Loucy (cell line): ENCODE measurements around the gene GABRR1.

ENCODE experiments used
- H2AFZ ChIP-seq: fragments of 200-600 bp; sonication (generic); 2 replicates; pipeline ENCODE4 v1.6.0; 2016; ENCODE audit warnings: antibody characterized with exemption, mild to moderate bottlenecking, low read length, moderate library complexity
- H3F3A ChIP-seq: fragments of 200-600 bp; 2 replicates; pipeline ENCODE4 v1.6.0; 2016; ENCODE audit warnings: antibody characterized with exemption, low read depth, mild to moderate bottlenecking
- H3K27me3 ChIP-seq: fragments of 200-600 bp; sonication (generic); 2 replicates; pipeline ENCODE4 v1.6.1; 2014; ENCODE audit warnings: low read length, mild to moderate bottlenecking; ENCODE audit not compliant: insufficient read depth, poor library complexity, severe bottlenecking
- H3K36me3 ChIP-seq: fragments of 200-600 bp; sonication (generic); 2 replicates; pipeline ENCODE4 v1.6.1; 2016; ENCODE audit warnings: low read length; ENCODE audit not compliant: insufficient read depth
- H3K4me1 ChIP-seq: fragments of 200-600 bp; sonication (generic); 2 replicates; pipeline ENCODE4 v1.5.1; 2014; ENCODE audit warnings: low read length, mild to moderate bottlenecking; ENCODE audit not compliant: insufficient read depth, poor library complexity, severe bottlenecking
- H3K4me2 ChIP-seq: fragments of 200-600 bp; sonication (generic); 2 replicates; pipeline ENCODE4 v1.6.0; 2014; ENCODE audit warnings: antibody characterized with exemption, low read length, low read depth, mild to moderate bottlenecking; ENCODE audit not compliant: poor library complexity, severe bottlenecking
- H3K4me3 ChIP-seq: fragments of 200-600 bp; sonication (generic); 2 replicates; pipeline ENCODE4 v1.5.1; 2014; ENCODE audit warnings: low read length, mild to moderate bottlenecking, mixed read lengths; ENCODE audit not compliant: poor library complexity, severe bottlenecking
- H3K79me2 ChIP-seq: fragments of 200-600 bp; sonication (generic); 2 replicates; pipeline ENCODE4 v1.6.1; 2014; ENCODE audit warnings: low read length; ENCODE audit not compliant: insufficient read depth
- H3K9ac ChIP-seq: fragments of 200-600 bp; sonication (generic); 2 replicates; pipeline ENCODE4 v1.6.0; 2014; ENCODE audit warnings: mild to moderate bottlenecking, low read depth, low read length, moderate library complexity; ENCODE audit not compliant: poor library complexity, severe bottlenecking
- H3K9me2 ChIP-seq: fragments of 200-600 bp; sonication (generic); replicated peaks from 2 replicates; pipeline ENCODE4 v1.6.1; 2016; ENCODE audit warnings: low read depth, low read length, mixed read lengths
- H3K9me3 ChIP-seq: fragments of 200-600 bp; sonication (generic); 2 replicates; pipeline ENCODE4 v1.6.1; 2014; ENCODE audit warnings: mild to moderate bottlenecking, antibody characterized with exemption, low read length, low read depth; ENCODE audit not compliant: insufficient read depth
- H4K20me1 ChIP-seq: fragments of 200-600 bp; sonication (generic); 2 replicates; pipeline ENCODE4 v1.6.0; 2014; ENCODE audit warnings: antibody characterized with exemption, low read length, mild to moderate bottlenecking; ENCODE audit not compliant: insufficient read depth, poor library complexity, severe bottlenecking
- EZH2phosphoT487 ChIP-seq: fragments of 200-600 bp; IDR thresholded peaks from 2 replicates; pipeline ENCODE4 v1.6.1; 2018; ENCODE audit warnings: antibody characterized with exemption, mild to moderate bottlenecking, moderate library complexity, borderline replicate concordance
- TF ChIP-seq, protein P1 (sequence below): fragments of 200-600 bp; sonication (generic); conservative IDR thresholded peaks from 2 replicates; pipeline ENCODE4 v1.5.1; 2014; ENCODE audit warnings: mild to moderate bottlenecking, antibody characterized with exemption, low read length

GABRR1 gene

DNA sequence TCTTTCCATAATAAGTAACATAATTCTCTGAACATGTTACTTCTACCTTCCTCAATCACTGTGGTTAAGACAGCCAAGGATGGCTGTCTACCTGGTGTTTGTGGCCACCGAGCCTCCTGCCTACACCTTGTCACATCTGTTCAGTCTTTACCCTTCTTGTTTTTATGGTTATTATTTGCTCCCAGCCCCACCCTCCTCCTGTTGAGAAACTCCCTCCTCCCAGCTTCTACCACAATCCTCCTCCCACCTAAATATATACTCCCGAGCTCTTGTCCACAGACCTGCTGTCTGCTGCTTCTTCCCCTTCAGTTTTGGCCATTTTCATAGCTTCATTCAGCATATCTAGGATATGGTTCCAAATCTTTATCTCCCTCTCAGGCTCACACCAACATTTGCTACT lies 35.7 kb upstream of the GABRR1 start:
- no peak overlapping the region for H3K9ac ChIP-seq
- no peaks in the 10 kb centered on the region for H3K9me2 ChIP-seq
- H3K4me1 ChIP-seq, result no peaks in the 10 kb centered on the region

DNA sequence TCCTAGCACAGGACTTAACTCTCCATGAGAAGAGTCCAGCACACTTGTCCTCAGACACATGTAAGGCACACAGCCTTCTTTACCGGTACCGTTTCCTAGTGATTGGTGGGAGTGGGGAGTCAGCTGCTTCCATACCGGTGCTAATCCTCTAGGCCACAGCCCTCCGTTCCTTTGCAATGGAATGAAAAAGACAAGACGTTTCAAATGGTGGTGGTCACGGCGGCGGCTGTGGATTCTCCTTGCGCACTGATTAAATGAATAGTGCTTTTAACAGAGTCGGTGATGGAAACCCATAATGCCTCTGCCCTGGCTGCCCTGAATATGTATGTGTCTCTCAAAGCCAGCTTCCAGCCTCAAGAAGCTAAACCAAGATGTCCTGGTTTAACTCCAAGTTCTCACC lies 34.8 kb upstream of the GABRR1 start:
- no peak overlapping the region for H3K4me2 ChIP-seq
- no peaks in the 10 kb centered on the region for H3K4me1 ChIP-seq
- no peaks in the 10 kb centered on the region for H3K27me3 ChIP-seq
- H3K9ac ChIP-seq, result no peak overlapping the region
- TF ChIP-seq EZH2phosphoT487, result no peak
- TF ChIP-seq, protein P1, sequence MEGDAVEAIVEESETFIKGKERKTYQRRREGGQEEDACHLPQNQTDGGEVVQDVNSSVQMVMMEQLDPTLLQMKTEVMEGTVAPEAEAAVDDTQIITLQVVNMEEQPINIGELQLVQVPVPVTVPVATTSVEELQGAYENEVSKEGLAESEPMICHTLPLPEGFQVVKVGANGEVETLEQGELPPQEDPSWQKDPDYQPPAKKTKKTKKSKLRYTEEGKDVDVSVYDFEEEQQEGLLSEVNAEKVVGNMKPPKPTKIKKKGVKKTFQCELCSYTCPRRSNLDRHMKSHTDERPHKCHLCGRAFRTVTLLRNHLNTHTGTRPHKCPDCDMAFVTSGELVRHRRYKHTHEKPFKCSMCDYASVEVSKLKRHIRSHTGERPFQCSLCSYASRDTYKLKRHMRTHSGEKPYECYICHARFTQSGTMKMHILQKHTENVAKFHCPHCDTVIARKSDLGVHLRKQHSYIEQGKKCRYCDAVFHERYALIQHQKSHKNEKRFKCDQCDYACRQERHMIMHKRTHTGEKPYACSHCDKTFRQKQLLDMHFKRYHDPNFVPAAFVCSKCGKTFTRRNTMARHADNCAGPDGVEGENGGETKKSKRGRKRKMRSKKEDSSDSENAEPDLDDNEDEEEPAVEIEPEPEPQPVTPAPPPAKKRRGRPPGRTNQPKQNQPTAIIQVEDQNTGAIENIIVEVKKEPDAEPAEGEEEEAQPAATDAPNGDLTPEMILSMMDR, result no peak
- H3K79me2 ChIP-seq, result no peaks in the 10 kb centered on the region
- no peaks in the 10 kb centered on the region for H3K9me2 ChIP-seq
- H4K20me1 ChIP-seq, result no peaks in the 10 kb centered on the region
- no peaks in the 10 kb centered on the region for H3K9me3 ChIP-seq
- no peaks in the 10 kb centered on the region for H3F3A ChIP-seq
- H2AFZ ChIP-seq, result no peak overlapping the region
- H3K36me3 ChIP-seq, result no peaks in the 10 kb centered on the region
- H3K4me3 ChIP-seq, result no peak overlapping the region

More for the DNA sequence above, 35.7 kb upstream of the GABRR1 start:
- H3K4me3 ChIP-seq, result no peak overlapping the region
- H3K79me2 ChIP-seq, result no peaks in the 10 kb centered on the region
- no peak overlapping the region for H2AFZ ChIP-seq
- H3K36me3 ChIP-seq, result no peaks in the 10 kb centered on the region
- no peak overlapping the region for H3K4me2 ChIP-seq
- H4K20me1 ChIP-seq, result no peaks in the 10 kb centered on the region
- no peaks in the 10 kb centered on the region for H3K9me3 ChIP-seq
- H3K27me3 ChIP-seq, result no peaks in the 10 kb centered on the region
- no peaks in the 10 kb centered on the region for H3F3A ChIP-seq
- TF ChIP-seq, protein P1, result no peak
- TF ChIP-seq EZH2phosphoT487, result no peak

DNA sequence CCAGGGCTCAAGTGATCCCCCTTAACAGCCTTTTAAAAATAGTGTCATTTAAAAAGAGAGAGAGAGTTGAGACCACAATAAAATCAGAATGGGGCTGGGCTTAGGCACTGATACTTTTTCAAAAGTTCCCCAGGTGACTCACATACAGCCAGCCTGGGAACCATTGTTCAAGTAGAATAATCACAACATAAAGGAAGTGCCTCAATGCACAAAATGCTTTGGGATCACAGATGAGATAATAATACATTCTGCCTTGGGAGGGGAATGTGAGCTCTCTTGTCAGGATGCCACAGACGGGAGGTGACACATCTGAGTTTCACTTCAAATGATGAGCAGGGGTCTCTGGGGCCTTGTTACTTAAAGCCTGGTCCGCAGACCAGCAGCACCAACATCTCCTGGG lies 34.0 kb upstream of the GABRR1 start:
- no peaks in the 10 kb centered on the region for H3K4me1 ChIP-seq
- H3K4me3 ChIP-seq, result no peak overlapping the region
- H3K27me3 ChIP-seq, result no peaks in the 10 kb centered on the region
- H3K36me3 ChIP-seq, result no peaks in the 10 kb centered on the region
- no peaks in the 10 kb centered on the region for H3F3A ChIP-seq
- no peak overlapping the region for H3K9ac ChIP-seq
- H3K79me2 ChIP-seq, result no peaks in the 10 kb centered on the region
- H4K20me1 ChIP-seq, result no peaks in the 10 kb centered on the region
- H3K9me2 ChIP-seq, result no peaks in the 10 kb centered on the region
- no peaks in the 10 kb centered on the region for H3K9me3 ChIP-seq
- H3K4me2 ChIP-seq, result no peak overlapping the region
- TF ChIP-seq, protein P1, result no peak
- TF ChIP-seq EZH2phosphoT487, result no peak
- H2AFZ ChIP-seq, result no peak overlapping the region
